Mesothelial cell of epicardium (in vitro differentiated cells): ENCODE measurements around the gene LTBP4. TPM values are rescaled to one million over a fixed set of nuclear protein-coding genes. Genes with fewer than 3 reads are reported as not detected.
A peak's percentile ranks its signal among the peaks of the same experiment; 100 is the strongest.

Experiments used
- DNase-seq, 2 experiments: peaks; one replicate each; pipeline ENCODE4 v3.0.0; 2021; ENCODE audit warnings: low spot score in 2 of 2; ENCODE audit not compliant: unreplicated experiment in 2 of 2
- H3K27ac Mint-ChIP-seq: 2 replicates; pipeline ENCODE4 v1.8.0; 2021; ENCODE audit warnings: mixed read lengths
- H3K27me3 Mint-ChIP-seq: 2 replicates; pipeline ENCODE4 v1.8.0; 2021; ENCODE audit warnings: low read depth, mixed read lengths
- H3K36me3 Mint-ChIP-seq: 2 replicates; pipeline ENCODE4 v1.8.0; 2021; ENCODE audit warnings: mixed read lengths
- H3K4me1 Mint-ChIP-seq: 2 replicates; pipeline ENCODE4 v1.8.0; 2021; ENCODE audit warnings: mixed read lengths
- H3K4me3 Mint-ChIP-seq: 2 replicates; pipeline ENCODE4 v1.8.0; 2021; ENCODE audit warnings: mild to moderate bottlenecking, moderate library complexity, mixed read lengths
- H3K9me3 Mint-ChIP-seq: 2 replicates; pipeline ENCODE4 v1.8.0; 2021; ENCODE audit warnings: mixed read lengths
- CTCF ChIP-seq: fragments of 200-600 bp; sonication (generic); IDR thresholded peaks from one replicate; pipeline ENCODE4 v1.5.0; 2021; ENCODE audit warnings: antibody characterized with exemption; ENCODE audit not compliant: unreplicated experiment
- total RNA-seq: library from RNA; stranded (reverse); gene quantifications from 3 replicates; pipeline ENCODE4 v1.2.1, GENCODE V29; 2021

The LTBP4 gene
- total RNA-seq, 1 donor from 2014 or later, result 344 TPM

GRCh38 chr19:40600570-40601133 is 517 bp upstream of the LTBP4 start:
- peak overlapping the region; percentile 9 for H3K27ac Mint-ChIP-seq
- peak overlapping the region; percentile 61 for H3K4me3 Mint-ChIP-seq
- no peaks in the 10 kb centered on the region for H3K36me3 Mint-ChIP-seq
- no peaks in the 10 kb centered on the region for H3K9me3 Mint-ChIP-seq
- H3K4me1 Mint-ChIP-seq, result peaks cover 48% of the 10 kb centered on the region
- peaks cover 59% of the 10 kb centered on the region for H3K27me3 Mint-ChIP-seq
- TF ChIP-seq CTCF, result no peak
- DNase-seq, result no peak

- Mint-ChIP-seq H3K4me3 (peak overlapping the region; percentile 67), H3K27ac (peak overlapping the region; percentile 92), H3K9me3 (no peaks in the 10 kb centered on the region), H3K4me1 (peaks cover 45% of the 10 kb centered on the region), H3K36me3 (no peaks in the 10 kb centered on the region), H3K27me3 (peaks cover 64% of the 10 kb centered on the region)
- DNase-seq, result no peak
- TF ChIP-seq CTCF, result no peak
Observed at GRCh38 chr19:40603071-40603388, 1.9 kb downstream of the LTBP4 start.

DNA sequence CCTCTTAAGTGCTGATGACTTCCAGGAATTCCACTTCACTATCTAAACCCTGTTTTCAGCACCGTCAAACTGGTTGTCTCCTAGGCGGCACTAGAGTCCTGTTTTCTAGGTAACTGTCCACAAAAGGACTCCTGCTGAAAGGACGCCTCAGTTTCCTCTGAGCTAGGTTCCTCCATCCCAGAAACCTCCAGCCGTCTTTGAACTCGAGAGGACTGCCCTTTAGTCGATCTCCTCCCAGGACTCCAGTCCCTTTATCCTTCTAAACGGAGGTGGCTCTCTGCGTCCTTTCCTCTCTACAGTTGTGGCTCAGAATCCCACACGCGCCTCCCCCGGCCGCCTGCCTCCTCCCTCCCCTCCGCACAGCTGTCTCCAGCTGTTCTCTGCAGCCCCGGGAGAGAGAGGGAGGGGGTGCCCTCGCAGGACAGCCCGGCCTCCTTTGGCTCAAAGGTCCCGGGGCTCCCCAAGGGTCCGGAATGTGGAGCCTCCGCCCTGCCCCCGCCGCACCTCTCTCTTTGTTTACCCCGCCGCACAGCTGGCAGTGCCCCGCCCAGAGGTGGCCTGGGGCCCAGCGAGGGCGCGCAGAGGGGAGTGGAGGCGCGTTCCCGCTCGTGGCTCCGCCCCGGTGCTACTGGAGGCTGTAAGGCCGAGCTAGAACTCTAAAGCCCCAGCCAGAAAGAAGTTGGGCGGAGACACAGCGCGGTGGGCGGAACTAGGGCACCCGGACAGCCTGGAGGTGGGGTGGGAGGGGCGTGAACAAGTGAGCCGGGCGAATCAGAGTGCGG is 2.4 kb downstream of the LTBP4 start:
- Mint-ChIP-seq H3K4me3 (peak overlapping the region; percentile 67), H3K4me1 (peaks cover 42% of the 10 kb centered on the region), H3K27ac (peak overlapping the region; percentile 92), H3K9me3 (no peaks in the 10 kb centered on the region), H3K27me3 (peaks cover 66% of the 10 kb centered on the region), H3K36me3 (no peaks in the 10 kb centered on the region)
- DNase-seq, result peak; percentile 86 to 92
- TF ChIP-seq CTCF, result no peak

DNA sequence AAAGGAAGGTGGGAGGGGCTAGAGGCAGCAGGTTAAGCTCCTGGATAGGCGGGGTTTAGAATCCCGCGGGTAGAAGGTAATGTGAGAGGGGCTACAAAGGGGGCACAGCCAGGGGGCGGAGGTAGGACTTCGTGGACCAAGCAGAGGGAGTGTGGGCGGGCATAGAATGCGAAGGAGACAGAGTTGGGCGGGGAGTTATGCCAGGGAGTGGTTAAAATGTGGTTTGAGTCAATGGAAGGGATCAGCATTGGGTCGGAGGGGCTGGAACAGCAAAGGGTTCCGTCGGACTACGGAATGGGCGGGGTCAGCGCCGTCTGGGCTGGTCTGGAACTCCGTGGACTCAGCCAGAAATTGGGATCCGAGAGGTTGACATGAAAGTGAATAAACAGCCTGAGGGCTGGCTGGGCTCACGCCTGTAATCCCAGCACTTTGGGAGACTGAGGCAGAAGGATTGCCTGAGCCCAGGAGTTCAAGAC is 3.0 kb downstream of the LTBP4 start:
- Mint-ChIP-seq H3K27ac (peak overlapping the region; percentile 92), H3K27me3 (peaks cover 67% of the 10 kb centered on the region), H3K9me3 (no peaks in the 10 kb centered on the region), H3K36me3 (no peaks in the 10 kb centered on the region), H3K4me1 (peaks cover 43% of the 10 kb centered on the region), H3K4me3 (peak overlapping the region; percentile 67)
- no peak for TF ChIP-seq CTCF
- no peak for DNase-seq

GRCh38 chr19:40604647-40605215 is 3.6 kb downstream of the LTBP4 start:
- no peaks in the 10 kb centered on the region for H3K36me3 Mint-ChIP-seq
- no peaks in the 10 kb centered on the region for H3K9me3 Mint-ChIP-seq
- H3K27ac Mint-ChIP-seq, result no peak overlapping the region
- no peak for DNase-seq
- peaks cover 65% of the 10 kb centered on the region for H3K27me3 Mint-ChIP-seq
- peaks cover 41% of the 10 kb centered on the region for H3K4me1 Mint-ChIP-seq
- no peak for TF ChIP-seq CTCF
- peak overlapping the region; percentile 67 for H3K4me3 Mint-ChIP-seq
